AG04449 (cell line): ENCODE results near the gene OR1S2.

Source experiments
- CTCF ChIA-PET: fragments of 350-600 bp; formaldehyde crosslinking; extraction: SDS; loops from one replicate; lab custom pipeline; 2021; ENCODE audit warnings: antibody characterized with exemption; lab: Yijun Ruan, JAX
- POLR2A ChIA-PET: fragments of 400-600, 350-600 bp; formaldehyde crosslinking; extraction: SDS; loops from one replicate; lab custom pipeline; 2020; ENCODE audit warnings: antibody characterized with exemption, inconsistent platforms; lab: Yijun Ruan, JAX
- DNase-seq: peaks from one replicate; pipeline ENCODE4 v3.0.0-alpha.2; 2010; ENCODE audit warnings: low read depth, low spot score
- H3K4me3 ChIP-seq: 2 replicates; pipeline ENCODE4 v1.5.1; 2011; ENCODE audit warnings: low read depth, mild to moderate bottlenecking, control low read depth, low read length
- CTCF ChIP-seq: IDR thresholded peaks from one replicate; pipeline ENCODE4 v1.5.1; 2011; ENCODE audit warnings: mild to moderate bottlenecking, moderate library complexity, low read length, control low read depth, inconsistent platforms; ENCODE audit not compliant: insufficient read depth; ENCODE audit errors: missing control alignments

Gene OR1S2

GRCh38 chr11:58179648-58180047, 24.3 kb downstream of the OR1S2 start:
- TF ChIP-seq CTCF, result no peak
- H3K4me3 ChIP-seq, result no peak overlapping the region
- CTCF ChIA-PET, result no interaction called here
- DNase-seq, result no peak
- POLR2A ChIA-PET, result no interaction called here

GRCh38 chr11:58178444-58178843, 25.5 kb downstream of the OR1S2 start:
- H3K4me3 ChIP-seq, result no peak overlapping the region
- DNase-seq, result no peak
- ChIA-PET POLR2A (no interaction called here), CTCF (interaction anchor here (1.1 kb wide), 1 partner anchor 26 kb away, joined by 3 read pairs; no protein-coding TSS in a partner anchor)
- TF ChIP-seq CTCF, result no peak

GRCh38 chr11:58177409-58178054, 26.4 kb downstream of the OR1S2 start:
- POLR2A ChIA-PET, result no interaction called here
- no peak for TF ChIP-seq CTCF
- H3K4me3 ChIP-seq, result no peak overlapping the region
- DNase-seq, result no peak
- CTCF ChIA-PET, result interaction anchor here (1.1 kb wide), 1 partner anchor 25 kb away, joined by 3 read pairs; no protein-coding TSS in a partner anchor

GRCh38 chr11:58165504-58166106, 38.3 kb downstream of the OR1S2 start:
- H3K4me3 ChIP-seq, result no peak overlapping the region
- TF ChIP-seq CTCF, result no peak
- no peak for DNase-seq
- ChIA-PET POLR2A (no interaction called here), CTCF (no interaction called here)

GRCh38 chr11:58164990-58165389, 39.0 kb downstream of the OR1S2 start:
- ChIA-PET CTCF (no interaction called here), POLR2A (no interaction called here)
- TF ChIP-seq CTCF, result no peak
- H3K4me3 ChIP-seq, result no peak overlapping the region
- DNase-seq, result no peak

GRCh38 chr11:58164389-58164788, 39.6 kb downstream of the OR1S2 start:
- POLR2A ChIA-PET, result no interaction called here
- CTCF ChIA-PET, result no interaction called here
- no peak for DNase-seq
- TF ChIP-seq CTCF, result no peak
- H3K4me3 ChIP-seq, result no peak overlapping the region
